ENCODE measurements around the gene SPATC1L. TPM values are rescaled to one million over a fixed set of nuclear protein-coding genes. Genes with fewer than 3 reads are reported as not detected.
A peak's percentile ranks its signal among the peaks of the same experiment; 100 is the strongest.

Gene SPATC1L
- total and polyA plus RNA-seq, 2 of the 8 experiments (the other 6 are each of a cell fraction or from before 2014, with no cell fraction given), result 24.9 to 50.0 TPM

GRCh38 chr21:46173573-46173972 is 10.7 kb downstream of the SPATC1L start:
- no peaks in the 10 kb centered on the region for H3K4me1 ChIP-seq (replicated peaks in 1 of 4; ENCODE audit: control insufficient read depth in 3 of 4, insufficient read depth in 4 of 4, low read length in 3 of 4)
- no peaks in the 10 kb centered on the region; a peak in 1 of 8 replicates for H3K36me3 ChIP-seq (ENCODE audit: control insufficient read depth in 2 of 4, insufficient read depth in 4 of 4, low read length in 3 of 4)
- no peak overlapping the region for H2BK120ac ChIP-seq (replicated peaks; ENCODE audit: low read depth, low read length)
- H3K27ac ChIP-seq (ENCODE audit: low read depth, low read length), result no peak overlapping the region
- no peak overlapping the region for H2BK15ac ChIP-seq (ENCODE audit: low read length)
- no peak overlapping the region for H3K56ac ChIP-seq (replicated peaks; ENCODE audit: insufficient read length, low read depth, low read length)
- no peak overlapping the region for H3K9ac ChIP-seq (replicated peaks in 1 of 4; ENCODE audit: extremely low read depth in 1 of 4, low read depth in 3 of 4, low read length in 3 of 4)
- peaks cover 6% of the 10 kb centered on the region for H3K79me1 ChIP-seq (ENCODE audit: low read depth, low read length)
- FAIRE-seq (no peak), DNase-seq (ENCODE audit: low read depth in 1 of 2, low spot score in 2 of 2) (no peak)
- no peak overlapping the region for H4K8ac ChIP-seq (ENCODE audit: extremely low read depth, insufficient read depth, low read length)
- H2BK12ac ChIP-seq (ENCODE audit: low read depth, low read length), result no peak overlapping the region
- H3K79me2 ChIP-seq (ENCODE audit: control insufficient read depth in 1 of 2, insufficient read depth in 2 of 2, low read length in 2 of 2), result peaks cover 0 to 41% of the 10 kb centered on the region in 2 experiments; a peak in 2 of 4 replicates
- H2AK5ac ChIP-seq (ENCODE audit: low read depth, low read length), result 0 out of 2 replicates have a peak overlapping the region, but pooled peaks have one; percentile 24
- ChIA-PET CTCF (ENCODE audit: partially characterized antibody) (interaction anchor here (1.2 to 1.5 kb wide), 2 partner anchors 30 to 75 kb away, joined by 3 read pairs; no protein-coding TSS in a partner anchor), POLR2A (ENCODE audit: partially characterized antibody) (interaction anchor here (1.0 kb wide), 1 partner anchor 14 kb away, joined by 3 read pairs; no protein-coding TSS in a partner anchor)
- no peak overlapping the region for H2BK20ac ChIP-seq (ENCODE audit: low read length)
- H3K23ac ChIP-seq (ENCODE audit: insufficient read length), result no peak overlapping the region
- no peak overlapping the region for H3K4me3 ChIP-seq (ENCODE audit: extremely low read depth in 1 of 4, insufficient read depth in 2 of 4, low read depth in 3 of 4, low read length in 4 of 4)
- no peak overlapping the region for H4K91ac ChIP-seq (replicated peaks; ENCODE audit: insufficient read length, low read length)
- no peaks in the 10 kb centered on the region for H3K23me2 ChIP-seq (ENCODE audit: low read depth, low read length)
- peaks cover 0 to 9% of the 10 kb centered on the region in 2 experiments for H4K20me1 ChIP-seq (replicated peaks in 1 of 2; ENCODE audit: control insufficient read depth in 1 of 2, insufficient read depth in 2 of 2, low read length in 2 of 2)
- no peaks in the 10 kb centered on the region for H3K9me3 ChIP-seq (ENCODE audit: insufficient read depth in 2 of 2, low read depth in 1 of 2, low read length in 1 of 2)
- H3K14ac ChIP-seq (ENCODE audit: insufficient read length), result no peak overlapping the region
- H3K18ac ChIP-seq (ENCODE audit: extremely low read depth, low read length), result no peak overlapping the region
- H4K5ac ChIP-seq (ENCODE audit: insufficient read length, low read depth, low read length), result no peak overlapping the region
- WGBS, 2 experiments (ENCODE audit: extremely low coverage in 1 of 2, insufficient coverage in 1 of 2, insufficient read length in 1 of 2, insufficient replicate concordance in 2 of 2, low coverage in 1 of 2, low lambda C conversion rate in 2 of 2, missing lambda C conversion rate in 1 of 2), result 100% methylated on average over 1 of the region's 1 CpG; no CpG with 5 or more reads in 1 of the 2 experiments
- no peak overlapping the region; the same call in 1 of the 2 replicates for H2BK5ac ChIP-seq (ENCODE audit: low read depth, low read length)
- no peak overlapping the region for H3K4me2 ChIP-seq (ENCODE audit: insufficient read depth in 1 of 2, low read depth in 2 of 2, low read length in 2 of 2)
- no peak overlapping the region for H3K4ac ChIP-seq (replicated peaks; ENCODE audit: insufficient read length, low read depth, low read length)
- no peak overlapping the region for H2AFZ ChIP-seq (ENCODE audit: low read length)
- H3K27me3 ChIP-seq (replicated peaks in 1 of 4; ENCODE audit: control insufficient read depth in 3 of 4, extremely low read depth in 1 of 4, insufficient read depth in 3 of 4, low read length in 3 of 4), result no peaks in the 10 kb centered on the region
- TF ChIP-seq HDAC6 (IDR thresholded peaks at IDR 0.05; ENCODE audit: low read depth, low read length) (no peak), E2F6 (IDR thresholded peaks at IDR 0.05) (no peak), HDAC2 (IDR thresholded peaks at IDR 0.05; ENCODE audit: borderline replicate concordance in 1 of 2, low read depth in 2 of 2, low read length in 2 of 2) (no peak), BRCA1 (IDR thresholded peaks at IDR 0.05; ENCODE audit: low read depth, low read length) (no peak), ASH2L (IDR thresholded peaks at IDR 0.05; ENCODE audit: low read length) (no peak), BACH1 (IDR thresholded peaks at IDR 0.05; ENCODE audit: low read length) (no peak), RAD21 (IDR thresholded peaks at IDR 0.05 in 1 of 2, conservative IDR thresholded peaks at IDR 0.05 in 1 of 2; ENCODE audit: low read depth in 2 of 2, low read length in 2 of 2) (no peak), RNF2 (IDR thresholded peaks at IDR 0.05; ENCODE audit: borderline replicate concordance, low read depth, low read length, missing control alignments, poor library complexity, severe bottlenecking) (no peak), TAF7 (optimal IDR thresholded peaks at IDR 0.05; ENCODE audit: borderline replicate concordance, low read depth, low read length) (no peak), ZNF274 (IDR thresholded peaks at IDR 0.05; ENCODE audit: borderline replicate concordance, extremely low read depth, low read length) (no peak), EP300 (IDR thresholded peaks at IDR 0.05; ENCODE audit: borderline replicate concordance in 1 of 2, low read depth in 2 of 2, low read length in 2 of 2) (no peak), EGR1 (IDR thresholded peaks at IDR 0.05; ENCODE audit: borderline replicate concordance, low read depth, low read length) (no peak)
